Spinal cord (tissue), 10 donors: ENCODE measurements around the gene NME4. TPM values are rescaled to one million over a fixed set of nuclear protein-coding genes. Genes with fewer than 3 reads are reported as not detected.

Experiments
- DNase-seq, 6 donors: peaks; one replicate each; pipeline versions ENCODE4 v3.0.0 to v3.0.0-alpha.2; 2013 to 2015; ENCODE audit warnings: low spot score in 6 of 6, low read depth in 4 of 6
- H3K27ac ChIP-seq: one replicate; pipeline ENCODE4 v1.5.1; 2013; ENCODE audit warnings: low read depth, low read length, control low read depth
- H3K27me3 ChIP-seq: one replicate; pipeline ENCODE4 v1.6.1; 2013; ENCODE audit warnings: low read length; ENCODE audit not compliant: control insufficient read depth, insufficient read depth
- H3K36me3 ChIP-seq: one replicate; pipeline ENCODE4 v1.6.1; 2013; ENCODE audit warnings: low read length; ENCODE audit not compliant: control insufficient read depth, insufficient read depth
- H3K4me1 ChIP-seq: one replicate; pipeline ENCODE4 v1.6.1; 2013; ENCODE audit warnings: low read length; ENCODE audit not compliant: control insufficient read depth, insufficient read depth
- H3K4me3 ChIP-seq: one replicate; pipeline ENCODE4 v1.5.1; 2013; ENCODE audit warnings: low read depth, low read length, control low read depth
- H3K9me3 ChIP-seq: one replicate; pipeline ENCODE4 v1.6.1; 2013; ENCODE audit warnings: low read length; ENCODE audit not compliant: control insufficient read depth, insufficient read depth
- WGBS: methylation state at CpG from one replicate; pipeline ENCODE4 v1.1.5; 2013; ENCODE audit warnings: missing lambda C conversion rate; ENCODE audit not compliant: insufficient coverage; 5-methylcytosine and 5-hydroxymethylcytosine counted together
- polyA plus RNA-seq, 2 donors: library from polyadenylated mRNA; unstranded; fragments of 120-200 nt; gene quantifications; one replicate each; pipeline ENCODE4 v1.2.1, GENCODE V29; 2013; ENCODE audit not compliant: insufficient read length in 2 of 2
- total RNA-seq, 2 donors: library from RNA; depleted of rRNA in 1 of 2; stranded (reverse); fragments of 120-200 nt in 1 of 2; fragments of >200 nt in 1 of 2; gene quantifications; one replicate each; pipeline versions ENCODE4 v1.2.3 to v1.2.4, GENCODE V29; 2013 to 2014
- donor health status: healthy.

The NME4 gene
- total and polyA plus RNA-seq, 4 donors: 14.3 to 150 (median 111) TPM

GRCh38 chr16:396199-396598, 800 bp upstream of the NME4 start:
- 20% methylated on average over 1 of the region's 3 CpGs for WGBS
- Histone ChIP-seq H3K27me3 (no peaks in the 10 kb centered on the region), H3K36me3 (peaks cover 36% of the 10 kb centered on the region), H3K4me1 (peaks cover 37% of the 10 kb centered on the region), H3K4me3 (peak overlapping the region; percentile 63), H3K9me3 (no peaks in the 10 kb centered on the region), H3K27ac (peak overlapping the region; percentile 84)
- DNase-seq: peak in 2 of 6 donors; percentile 27 to 61

- Histone ChIP-seq H3K27ac (peak overlapping the region; percentile 84), H3K27me3 (no peaks in the 10 kb centered on the region), H3K9me3 (no peaks in the 10 kb centered on the region), H3K36me3 (peaks cover 36% of the 10 kb centered on the region), H3K4me3 (peak overlapping the region; percentile 63), H3K4me1 (peaks cover 40% of the 10 kb centered on the region)
- 1% methylated on average over 15 of the region's 22 CpGs for WGBS
- peak in 2 of 6 donors; percentile 79 to 88 for DNase-seq
Measured at GRCh38 chr16:396605-397004, 394 bp upstream of the NME4 start.

DNA sequence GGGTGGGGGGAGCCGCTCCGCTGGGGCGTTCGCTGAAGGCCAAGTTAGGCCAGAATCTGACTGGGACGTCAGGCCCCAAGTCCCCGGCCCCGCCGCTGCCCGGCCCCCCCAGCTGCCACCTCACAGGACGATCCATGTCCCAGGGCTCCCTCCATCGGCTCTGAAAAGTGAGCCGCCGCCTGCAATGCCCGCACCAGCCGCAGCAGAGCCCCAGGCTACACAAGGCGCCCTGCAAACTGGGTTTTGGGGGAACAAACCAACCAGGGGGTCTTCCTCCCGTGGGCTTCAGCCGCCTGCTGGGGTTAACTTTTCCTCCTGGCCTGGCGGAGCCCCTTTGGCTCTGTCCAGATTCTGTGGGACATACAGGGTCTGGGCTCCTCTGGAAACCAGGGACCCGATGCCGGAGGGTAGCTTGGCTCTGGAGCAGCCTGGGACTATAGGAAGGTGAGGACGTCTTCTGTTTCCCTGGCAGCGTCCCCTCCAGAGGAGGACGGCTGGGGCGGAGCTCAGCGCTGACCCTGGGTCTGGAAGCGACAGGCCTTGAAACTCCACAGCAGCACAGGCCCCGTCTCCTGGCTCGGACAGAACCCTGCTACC, 835 bp downstream of the NME4 start:
- peak overlapping the region; percentile 35 for H3K27ac ChIP-seq
- peak in 2 of 6 donors; percentile 76 to 83 for DNase-seq
- H3K4me3 ChIP-seq: peak overlapping the region; percentile 26
- no peaks in the 10 kb centered on the region for H3K27me3 ChIP-seq
- 13% methylated on average over 24 of the region's 29 CpGs for WGBS
- H3K4me1 ChIP-seq: peaks cover 46% of the 10 kb centered on the region
- H3K9me3 ChIP-seq: no peaks in the 10 kb centered on the region
- peaks cover 32% of the 10 kb centered on the region for H3K36me3 ChIP-seq

- Histone ChIP-seq H3K4me1 (peaks cover 46% of the 10 kb centered on the region), H3K36me3 (peaks cover 32% of the 10 kb centered on the region), H3K27me3 (no peaks in the 10 kb centered on the region), H3K4me3 (no peak overlapping the region), H3K9me3 (no peaks in the 10 kb centered on the region), H3K27ac (no peak overlapping the region)
- DNase-seq: no peak
- 78% methylated on average over 24 of the region's 24 CpGs for WGBS
Measured at GRCh38 chr16:398561-399339, 1.8 kb downstream of the NME4 start.

DNA sequence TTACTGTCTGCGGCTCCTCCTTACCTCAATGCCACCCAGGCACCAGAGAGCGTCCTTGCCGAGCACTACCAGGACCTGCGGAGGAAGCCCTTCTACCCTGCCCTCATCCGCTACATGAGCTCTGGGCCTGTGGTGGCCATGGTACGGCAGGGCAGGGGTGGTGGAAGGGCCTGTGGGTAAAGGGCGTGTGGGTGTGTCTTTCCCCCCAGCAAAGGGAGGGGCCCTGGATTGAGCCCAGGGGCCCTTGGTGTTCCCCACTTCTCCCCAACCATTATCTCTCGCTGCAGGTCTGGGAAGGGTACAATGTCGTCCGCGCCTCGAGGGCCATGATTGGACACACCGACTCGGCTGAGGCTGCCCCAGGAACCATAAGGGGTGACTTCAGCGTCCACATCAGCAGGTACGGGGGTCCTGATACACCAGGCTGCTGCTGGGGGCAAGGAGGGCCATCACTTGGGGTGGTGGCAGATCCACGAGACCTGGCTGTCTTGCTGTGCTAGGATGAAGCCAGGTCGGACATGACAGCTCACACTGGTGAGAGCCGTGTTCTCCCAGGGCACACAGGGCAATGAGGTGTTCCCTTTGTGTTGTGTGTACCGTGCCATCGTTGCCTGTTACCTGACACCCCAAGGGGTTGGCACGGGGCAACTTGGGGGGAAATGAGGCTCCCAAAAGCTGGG, 2.5 kb downstream of the NME4 start:
- Histone ChIP-seq H3K27ac (no peak overlapping the region), H3K9me3 (no peaks in the 10 kb centered on the region), H3K4me3 (no peak overlapping the region), H3K36me3 (peaks cover 32% of the 10 kb centered on the region), H3K4me1 (peaks cover 46% of the 10 kb centered on the region), H3K27me3 (no peaks in the 10 kb centered on the region)
- 78% methylated on average over 16 of the region's 22 CpGs for WGBS
- DNase-seq: no peak

DNA sequence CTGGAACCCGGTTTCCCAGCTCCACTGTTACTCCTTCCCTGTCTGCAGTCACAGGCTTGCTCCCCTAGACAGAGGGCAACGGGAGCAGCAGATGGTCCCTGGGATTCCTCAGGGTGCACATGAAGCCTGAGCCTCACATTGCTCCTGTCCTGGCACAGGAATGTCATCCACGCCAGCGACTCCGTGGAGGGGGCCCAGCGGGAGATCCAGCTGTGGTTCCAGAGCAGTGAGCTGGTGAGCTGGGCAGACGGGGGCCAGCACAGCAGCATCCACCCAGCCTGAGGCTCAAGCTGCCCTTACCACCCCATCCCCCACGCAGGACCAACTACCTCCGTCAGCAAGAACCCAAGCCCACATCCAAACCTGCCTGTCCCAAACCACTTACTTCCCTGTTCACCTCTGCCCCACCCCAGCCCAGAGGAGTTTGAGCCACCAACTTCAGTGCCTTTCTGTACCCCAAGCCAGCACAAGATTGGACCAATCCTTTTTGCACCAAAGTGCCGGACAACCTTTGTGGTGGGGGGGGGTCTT, 3.1 kb downstream of the NME4 start:
- Histone ChIP-seq H3K4me1 (peaks cover 46% of the 10 kb centered on the region), H3K9me3 (no peaks in the 10 kb centered on the region)

GRCh38 chr16:401468-402348, 4.7 kb downstream of the NME4 start, which contains the start of gene DECR2:
Gene DECR2, plus strand, starts transcription at chr16:401885. Its CDS starts 79 bp downstream, at chr16:401964.
- peak in 5 of 6 donors; percentile 86 to 98 (median 93) for DNase-seq
- peaks cover 43% of the 10 kb centered on the region for H3K36me3 ChIP-seq
- 0% methylated on average over 83 of the region's 91 CpGs for WGBS
- H3K27me3 ChIP-seq: no peaks in the 10 kb centered on the region
- peak within 1 kb of the TSS; percentile 92 for H3K27ac ChIP-seq
- H3K4me3 ChIP-seq: peak within 1 kb of the TSS; percentile 91
- H3K9me3 ChIP-seq: no peaks in the 10 kb centered on the region
- peaks cover 34% of the 10 kb centered on the region for H3K4me1 ChIP-seq

More for the DNA sequence above, 3.1 kb downstream of the NME4 start:
- Histone ChIP-seq H3K4me3 (no peak overlapping the region), H3K27me3 (no peaks in the 10 kb centered on the region), H3K27ac (no peak overlapping the region), H3K36me3 (peaks cover 35% of the 10 kb centered on the region)
- DNase-seq: no peak
- 57% methylated on average over 9 of the region's 10 CpGs for WGBS

DNA sequence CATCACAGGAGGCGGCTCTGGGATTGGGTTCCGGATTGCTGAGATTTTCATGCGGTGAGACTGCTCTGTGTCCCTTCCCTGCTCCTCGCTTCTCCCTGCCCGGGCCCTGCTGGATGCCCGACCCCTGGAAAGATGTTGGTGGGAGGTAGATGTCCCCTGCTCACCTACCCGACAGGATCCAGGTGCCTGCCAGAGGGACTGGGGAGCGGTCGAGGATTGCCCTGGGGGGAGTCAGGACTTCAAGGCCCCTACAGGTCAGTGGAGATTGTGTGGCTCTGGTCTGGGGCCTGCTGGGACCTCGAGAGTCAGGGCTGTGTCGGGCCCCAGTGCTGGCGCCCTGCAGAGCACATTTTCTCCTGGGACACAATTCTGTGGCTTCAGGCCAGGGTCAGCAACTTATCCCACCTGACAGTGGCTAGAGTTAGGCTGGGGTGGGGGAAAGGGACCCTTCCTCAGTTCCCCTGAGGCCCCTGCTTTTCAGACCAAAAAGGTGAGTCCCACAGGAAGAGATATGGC, 8.0 kb downstream of the NME4 start:
- Histone ChIP-seq H3K27me3 (no peaks in the 10 kb centered on the region), H3K4me1 (peaks cover 20% of the 10 kb centered on the region), H3K9me3 (no peaks in the 10 kb centered on the region), H3K27ac (no peak overlapping the region), H3K4me3 (no peak overlapping the region), H3K36me3 (peaks cover 45% of the 10 kb centered on the region)
- no peak for DNase-seq
- 93% methylated on average over 7 of the region's 12 CpGs for WGBS
